Lower lobe of right lung (tissue), 2 donors: Measurements from ENCODE around the gene TXNDC11. TPM values are rescaled to one million over a fixed set of nuclear protein-coding genes. Genes with fewer than 3 reads are reported as not detected.

Source experiments
- ATAC-seq, 2 donors: fragments of 200-7000 bp; cut with Tn5 transposase; one replicate each; pipeline ENCODE4 v1.9.1; 2020 to 2022; ENCODE audit warnings: mild to moderate bottlenecking in 2 of 2, moderate library complexity in 2 of 2
- DNase-seq: peaks from one replicate; pipeline ENCODE4 v3.0.0-alpha.2; 2020
- H3K27ac ChIP-seq: fragments of 200-600 bp; one replicate; pipeline ENCODE4 v1.8.0; 2022
- H3K27me3 ChIP-seq: fragments of 200-600 bp; one replicate; pipeline ENCODE4 v1.8.0; 2022; ENCODE audit warnings: low read depth
- H3K36me3 ChIP-seq: fragments of 200-600 bp; one replicate; pipeline ENCODE4 v1.8.0; 2022; ENCODE audit warnings: mild to moderate bottlenecking
- H3K4me1 ChIP-seq: fragments of 200-600 bp; one replicate; pipeline ENCODE4 v1.8.0; 2022
- H3K4me3 ChIP-seq: fragments of 200-600 bp; one replicate; pipeline ENCODE4 v1.8.0; 2022; ENCODE audit warnings: mild to moderate bottlenecking
- H3K9me3 ChIP-seq: fragments of 200-600 bp; one replicate; pipeline ENCODE4 v1.8.0; 2022
- CTCF ChIP-seq: fragments of 200-600 bp; IDR thresholded peaks from one replicate; pipeline ENCODE4 v1.8.0; 2022; ENCODE audit warnings: antibody characterized with exemption, mild to moderate bottlenecking
- intact Hi-C: fragments of 100-400 bp; cut with DNase I; formaldehyde crosslinking; loops from one replicate; pipeline ENCODE4 v1.11.0; 2022
- total RNA-seq: library from RNA; stranded (reverse); fragmentation: NEBNext Ultra II Directional; extraction: Animal tissue kit (Norgen Biotek cat#: 25700); gene quantifications from one replicate; pipeline ENCODE4 v1.2.1, GENCODE V29; 2021
- donor health status: DM: no; HTN: yes; CAD: no; lungs with severe emphysema.

Gene TXNDC11
- total RNA-seq, 1 donor from 2014 or later, result 88.2 TPM

- peaks cover 38% of the 10 kb centered on the region for H3K4me1 ChIP-seq
- no peaks in the 10 kb centered on the region for H3K27me3 ChIP-seq
- DNase-seq (no peak), ATAC-seq (no peak)
- H3K36me3 ChIP-seq, result peaks cover 100% of the 10 kb centered on the region
- TF ChIP-seq CTCF, result no peak
- H3K4me3 ChIP-seq, result no peak overlapping the region
- H3K27ac ChIP-seq, result no peak overlapping the region
- H3K9me3 ChIP-seq, result no peaks in the 10 kb centered on the region
- intact Hi-C loops, result no loop called here
These were observed 60.0 kb downstream of the TXNDC11 start for GRCh38 chr16:11682655-11683096.

- H3K36me3 ChIP-seq, result peaks cover 100% of the 10 kb centered on the region
- no peaks in the 10 kb centered on the region for H3K27me3 ChIP-seq
- no peak overlapping the region for H3K27ac ChIP-seq
- ATAC-seq, result no peak
- TF ChIP-seq CTCF, result no peak
- intact Hi-C loops, result no loop called here
- DNase-seq, result no peak
- H3K9me3 ChIP-seq, result no peaks in the 10 kb centered on the region
- H3K4me1 ChIP-seq, result peaks cover 44% of the 10 kb centered on the region
- no peak overlapping the region for H3K4me3 ChIP-seq
These were observed 60.5 kb downstream of the TXNDC11 start for GRCh38 chr16:11681976-11682654.

GRCh38 chr16:11681556-11681955 lies 61.1 kb downstream of the TXNDC11 start:
- Histone ChIP-seq H3K4me1 (peaks cover 45% of the 10 kb centered on the region), H3K27me3 (no peaks in the 10 kb centered on the region), H3K4me3 (no peak overlapping the region), H3K27ac (peak overlapping the region; percentile 41), H3K9me3 (no peaks in the 10 kb centered on the region), H3K36me3 (peaks cover 100% of the 10 kb centered on the region)
- DNase-seq, result no peak
- no peak for TF ChIP-seq CTCF
- intact Hi-C loops, result no loop called here
- ATAC-seq, result peak; percentile 47 to 62

GRCh38 chr16:11679941-11680911 lies 62.4 kb downstream of the TXNDC11 start:
- Histone ChIP-seq H3K4me1 (peaks cover 45% of the 10 kb centered on the region), H3K4me3 (no peak overlapping the region), H3K27me3 (no peaks in the 10 kb centered on the region), H3K36me3 (peaks cover 98% of the 10 kb centered on the region), H3K27ac (no peak overlapping the region), H3K9me3 (no peaks in the 10 kb centered on the region)
- DNase-seq (no peak), ATAC-seq (no peak)
- intact Hi-C loops, result no loop called here
- no peak for TF ChIP-seq CTCF

- H3K4me1 ChIP-seq, result peaks cover 53% of the 10 kb centered on the region
These were observed 63.4 kb downstream of the TXNDC11 start for GRCh38 chr16:11679250-11679649.

More at GRCh38 chr16:11679250-11679649, 63.4 kb downstream of the TXNDC11 start:
- no peaks in the 10 kb centered on the region for H3K27me3 ChIP-seq
- peak overlapping the region; percentile 25 for H3K27ac ChIP-seq
- no peak overlapping the region for H3K4me3 ChIP-seq
- H3K36me3 ChIP-seq, result peaks cover 89% of the 10 kb centered on the region
- intact Hi-C loops, result no loop called here
- ATAC-seq (no peak), DNase-seq (no peak)
- TF ChIP-seq CTCF, result no peak
- no peaks in the 10 kb centered on the region for H3K9me3 ChIP-seq
